CD4-positive, alpha-beta memory T cell (primary cell): Measurements from ENCODE around the gene RAB6A. TPM values are rescaled to one million over a fixed set of nuclear protein-coding genes. Genes with fewer than 3 reads are reported as not detected.

ENCODE experiments used
- CTCF ChIA-PET: fragments of 350-600 bp; sonication (Branson Sonifier 250); formaldehyde crosslinking; loops from one replicate; lab custom pipeline; 2021; ENCODE audit warnings: inconsistent platforms; ENCODE audit not compliant: partially characterized antibody; lab: Charles Lee
- POLR2A ChIA-PET: fragments of 350-600 bp; sonication (Branson Sonifier 250); formaldehyde crosslinking; loops from one replicate; lab custom pipeline; 2021; ENCODE audit not compliant: partially characterized antibody; lab: Charles Lee
- DNase-seq, 5 donors: peaks; one replicate each; pipeline versions ENCODE4 v3.0.0 to v3.0.0-alpha.2; 2020 to 2022; ENCODE audit warnings: mixed read lengths in 1 of 5
- H3K27ac ChIP-seq: one replicate; pipeline ENCODE4 v1.7.0; 2013; ENCODE audit warnings: low read depth, low read length
- H3K27me3 ChIP-seq: 2 replicates; pipeline ENCODE4 v1.7.0; 2013; ENCODE audit warnings: mild to moderate bottlenecking, low read length, moderate library complexity; ENCODE audit not compliant: insufficient read depth
- H3K36me3 ChIP-seq: 2 replicates; pipeline ENCODE4 v1.7.0; 2013; ENCODE audit warnings: mild to moderate bottlenecking, low read length, moderate library complexity; ENCODE audit not compliant: insufficient read depth
- H3K4me1 ChIP-seq: 2 replicates; pipeline ENCODE4 v1.7.0; 2013; ENCODE audit warnings: mild to moderate bottlenecking, low read length, moderate library complexity; ENCODE audit not compliant: insufficient read depth
- H3K4me3 ChIP-seq, 2 donors: one replicate each; pipeline ENCODE4 v1.7.0; 2013; ENCODE audit warnings: low read length in 2 of 2, mild to moderate bottlenecking in 1 of 2
- H3K9me3 ChIP-seq, 2 donors: one replicate each; pipeline ENCODE4 v1.7.0; 2013; ENCODE audit warnings: low read length in 2 of 2, control low read depth in 1 of 2; ENCODE audit not compliant: control insufficient read depth in 1 of 2
- H3K27ac Mint-ChIP-seq, 7 donors: one replicate each; pipeline ENCODE4 v1.8.0; 2020 to 2021; ENCODE audit warnings: mixed read lengths in 7 of 7, mild to moderate bottlenecking in 6 of 7, inconsistent platforms in 3 of 7, moderate library complexity in 3 of 7
- H3K27me3 Mint-ChIP-seq, 2 donors: one replicate each; pipeline ENCODE4 v1.8.0; 2020 to 2021; ENCODE audit warnings: mixed read lengths in 2 of 2
- H3K36me3 Mint-ChIP-seq, 2 donors: one replicate each; pipeline ENCODE4 v1.8.0; 2020 to 2021; ENCODE audit warnings: mixed read lengths in 2 of 2, inconsistent platforms in 1 of 2, mild to moderate bottlenecking in 1 of 2
- H3K4me1 Mint-ChIP-seq, 4 donors: one replicate each; pipeline ENCODE4 v1.8.0; 2020 to 2021; ENCODE audit warnings: mixed read lengths in 4 of 4, mild to moderate bottlenecking in 1 of 4
- H3K4me3 Mint-ChIP-seq, 8 donors: one replicate each; pipeline ENCODE4 v1.8.0; 2020 to 2021; ENCODE audit warnings: mixed read lengths in 8 of 8, mild to moderate bottlenecking in 7 of 8, moderate library complexity in 6 of 8, inconsistent platforms in 3 of 8
- H3K9me3 Mint-ChIP-seq, 8 donors: one replicate each; pipeline ENCODE4 v1.8.0; 2020 to 2021; ENCODE audit warnings: mixed read lengths in 8 of 8, mild to moderate bottlenecking in 5 of 8, inconsistent platforms in 3 of 8, moderate library complexity in 1 of 8
- intact Hi-C: fragments of 100-400 bp; cut with micrococcal nuclease; formaldehyde crosslinking; loops from one replicate; pipeline ENCODE4 v1.15.1; 2023
- polyA plus RNA-seq, 2 donors: library from polyadenylated mRNA; unstranded; fragments of 300-500 nt; fragmentation: Illumina TruSeq; gene quantifications; one replicate each; pipeline ENCODE4 v1.2.3, GENCODE V29; 2021
- total RNA-seq, 2 experiments: library from RNA; stranded (reverse); gene quantifications; one replicate each; pipeline ENCODE4 v1.2.3, GENCODE V29; 2021

Gene RAB6A
- total and polyA plus RNA-seq, 4 experiments from 2014 or later: 102 to 129 (median 120) TPM

- Histone ChIP-seq H3K27me3 (no peaks in the 10 kb centered on the region), H3K36me3 (no peaks in the 10 kb centered on the region), H3K9me3 (no peaks in the 10 kb centered on the region), H3K4me3 (no peak overlapping the region), H3K4me1 (no peaks in the 10 kb centered on the region), H3K27ac (no peak overlapping the region)
- no peaks in the 10 kb centered on the region for H3K4me1 Mint-ChIP-seq
- peaks cover 4 to 7% of the 10 kb centered on the region in 2 donors for H3K27me3 Mint-ChIP-seq
- POLR2A ChIA-PET: no interaction called here
- intact Hi-C loops: no loop called here
- H3K9me3 Mint-ChIP-seq: no peaks in the 10 kb centered on the region
- H3K36me3 Mint-ChIP-seq: no peaks in the 10 kb centered on the region
- no peak overlapping the region for H3K27ac Mint-ChIP-seq
- H3K4me3 Mint-ChIP-seq: no peak overlapping the region
- CTCF ChIA-PET: interaction anchor here (3.1 kb wide), 1 partner anchor 12 kb away, joined by 14 read pairs; no protein-coding TSS in a partner anchor
- no peak for DNase-seq
Measured at GRCh38 chr11:73766763-73767162, 5.9 kb upstream of the RAB6A start.

DNA sequence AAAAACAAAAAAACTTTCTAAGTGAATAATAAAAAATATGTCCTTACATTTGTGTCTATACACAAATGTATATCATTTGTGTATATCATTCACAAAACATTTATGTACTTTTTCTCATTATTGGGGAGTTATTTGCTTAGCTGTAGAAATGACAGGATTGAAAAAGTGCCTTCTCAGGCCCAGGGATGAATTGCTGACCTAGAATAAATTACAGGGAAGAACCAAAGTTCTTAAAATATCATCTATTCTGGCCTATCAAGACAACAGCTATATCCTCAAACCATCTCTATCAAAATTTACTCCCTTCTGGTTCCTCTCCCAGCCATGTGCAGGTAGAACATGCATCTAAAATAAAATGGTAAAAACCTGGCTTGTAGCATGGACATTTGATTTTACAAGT, 1.9 kb upstream of the RAB6A start:
- Mint-ChIP-seq H3K4me1 (peaks cover 17 to 30% (median 25%) of the 10 kb centered on the region in 4 donors), H3K4me3 (peak overlapping the region in 2 of 8 donors; percentile 38 to 40), H3K9me3 (no peaks in the 10 kb centered on the region), H3K27me3 (peaks cover 4 to 7% of the 10 kb centered on the region in 2 donors), H3K27ac (peak overlapping the region in 2 of 7 donors; percentile 52 to 74), H3K36me3 (peaks cover 0 to 6% of the 10 kb centered on the region in 2 donors)
- CTCF ChIA-PET: interaction anchor here (1.5 to 3.5 kb wide), 2 partner anchors 14 to 16 kb away, joined by 3 to 25 read pairs; no protein-coding TSS in a partner anchor
- Histone ChIP-seq H3K4me3 (no peak overlapping the region), H3K36me3 (no peaks in the 10 kb centered on the region), H3K27ac (no peak overlapping the region), H3K27me3 (no peaks in the 10 kb centered on the region), H3K4me1 (peaks cover 29% of the 10 kb centered on the region), H3K9me3 (no peaks in the 10 kb centered on the region)
- DNase-seq: no peak
- POLR2A ChIA-PET: interaction anchor here (4.0 to 6.8 kb wide), 2 partner anchors 16 to 24 kb away, joined by 49 to 278 read pairs; partner anchors contain the start of gene MRPL48
- intact Hi-C loops: no loop called here

DNA sequence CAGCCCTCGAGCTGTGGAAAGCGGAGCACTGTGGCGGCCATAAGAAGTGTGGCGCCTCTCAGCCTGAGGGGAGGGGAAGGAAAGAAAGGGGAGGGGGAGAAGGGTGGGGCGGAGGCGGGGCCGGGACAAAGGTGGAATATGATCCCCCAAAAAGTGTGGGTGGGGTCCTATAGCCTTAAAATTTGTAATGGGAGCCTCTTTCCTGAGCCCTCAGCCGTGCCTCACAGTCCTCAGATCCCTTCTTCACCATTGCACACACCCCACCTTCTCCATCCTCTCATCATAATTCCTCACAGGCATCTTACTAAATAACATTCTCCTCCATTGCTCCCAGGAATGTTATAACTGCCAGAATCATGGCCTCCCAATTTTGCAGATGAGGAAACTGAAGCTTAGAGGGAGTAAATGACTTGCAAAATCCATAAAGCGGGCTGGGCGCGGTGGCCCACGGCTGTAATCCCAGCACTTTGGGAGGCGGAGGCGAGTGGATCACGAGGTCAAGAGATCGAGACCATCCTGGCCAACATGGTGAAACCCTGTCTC, 600 bp upstream of the RAB6A start:
- Mint-ChIP-seq H3K27me3 (peaks cover 0 to 2% of the 10 kb centered on the region in 2 donors), H3K36me3 (peaks cover 0 to 6% of the 10 kb centered on the region in 2 donors), H3K4me1 (peaks cover 21 to 39% (median 32%) of the 10 kb centered on the region in 4 donors)

DNA sequence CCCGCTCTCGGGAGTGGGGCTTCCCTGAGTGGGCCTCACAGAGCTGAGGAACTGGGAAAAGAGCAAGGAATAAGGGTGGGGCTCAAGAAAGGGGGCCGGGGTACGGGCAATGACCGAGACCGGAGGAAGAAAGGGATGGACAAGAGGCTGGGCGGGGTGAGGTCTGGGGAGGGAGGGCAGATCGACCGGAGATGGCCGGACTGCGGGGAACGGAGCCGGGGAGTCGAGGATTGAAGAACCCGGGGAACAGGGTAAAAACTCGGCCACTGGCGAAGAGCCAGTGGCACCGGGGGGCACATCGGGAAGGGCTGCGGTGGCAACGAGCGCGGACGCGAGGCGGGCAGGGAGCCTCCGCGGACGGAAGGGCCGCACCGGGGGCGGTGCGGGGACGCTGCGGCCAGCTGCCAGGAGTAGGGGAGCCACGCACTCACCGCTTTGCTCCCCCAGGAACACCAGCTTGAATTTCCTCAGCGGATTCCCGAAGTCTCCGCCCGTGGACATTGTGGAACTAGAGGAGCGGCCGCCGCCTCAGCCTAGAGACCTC, 667 bp downstream of the RAB6A start:
- H3K4me3 Mint-ChIP-seq: peak overlapping the region; percentile 85 to 96 (median 91)
- H3K4me1 ChIP-seq: peaks cover 39% of the 10 kb centered on the region
- no peaks in the 10 kb centered on the region for H3K27me3 Mint-ChIP-seq
- H3K4me1 Mint-ChIP-seq: peaks cover 21 to 48% (median 35%) of the 10 kb centered on the region in 4 donors
- no peaks in the 10 kb centered on the region for H3K36me3 ChIP-seq
- H3K36me3 Mint-ChIP-seq: peaks cover 0 to 6% of the 10 kb centered on the region in 2 donors
- H3K4me3 ChIP-seq: peak overlapping the region; percentile 73 to 77
- intact Hi-C loops: loop anchor here (2.0 kb wide), 1 partner anchor 617 kb away; the partner anchor contains the start of gene FCHSD2
- H3K9me3 Mint-ChIP-seq: no peaks in the 10 kb centered on the region
- peak overlapping the region; percentile 62 to 97 (median 92) for H3K27ac Mint-ChIP-seq
- H3K27ac ChIP-seq: peak overlapping the region; percentile 81
- no peaks in the 10 kb centered on the region for H3K9me3 ChIP-seq
- no peaks in the 10 kb centered on the region for H3K27me3 ChIP-seq
- CTCF ChIA-PET: interaction anchor here (0.9 to 3.5 kb wide), 3 partner anchors 19 to 28 kb away, joined by 3 to 25 read pairs (median 7); partner anchors contain the start of gene MRPL48
- POLR2A ChIA-PET: interaction anchor here (0.5 to 6.8 kb wide), 19 partner anchors 8 to 733 kb away, joined by 3 to 278 read pairs (median 5); partner anchors contain the start of genes C2CD3, COA4, FAM168A and FCHSD2
- DNase-seq: peak in 1 of 5 donors; percentile 38

More for the DNA sequence above, 600 bp upstream of the RAB6A start:
- ChIA-PET POLR2A (interaction anchor here (1.1 to 6.8 kb wide), 18 partner anchors 9 to 1721 kb away, joined by 3 to 278 read pairs (median 5); partner anchors contain the start of genes C2CD3, COA4, FAM168A and FCHSD2), CTCF (interaction anchor here (0.7 to 3.5 kb wide), 5 partner anchors 9 to 26 kb away, joined by 3 to 25 read pairs (median 5); partner anchors contain the start of gene MRPL48)
- Mint-ChIP-seq H3K27ac (peak overlapping the region; percentile 87 to 97 (median 95)), H3K4me3 (peak overlapping the region; percentile 84 to 96 (median 89)), H3K9me3 (no peaks in the 10 kb centered on the region)
- peak overlapping the region; percentile 81 for H3K27ac ChIP-seq
- no peaks in the 10 kb centered on the region for H3K36me3 ChIP-seq
- intact Hi-C loops: loop anchor here (1.0 to 2.0 kb wide), 8 partner anchors 18 to 637 kb away; partner anchors contain the start of genes C2CD3, COA4, FAM168A and FCHSD2
- H3K4me3 ChIP-seq: peak overlapping the region; percentile 45 to 77
- H3K4me1 ChIP-seq: peaks cover 35% of the 10 kb centered on the region
- no peak for DNase-seq
- no peaks in the 10 kb centered on the region for H3K9me3 ChIP-seq
- no peaks in the 10 kb centered on the region for H3K27me3 ChIP-seq

DNA sequence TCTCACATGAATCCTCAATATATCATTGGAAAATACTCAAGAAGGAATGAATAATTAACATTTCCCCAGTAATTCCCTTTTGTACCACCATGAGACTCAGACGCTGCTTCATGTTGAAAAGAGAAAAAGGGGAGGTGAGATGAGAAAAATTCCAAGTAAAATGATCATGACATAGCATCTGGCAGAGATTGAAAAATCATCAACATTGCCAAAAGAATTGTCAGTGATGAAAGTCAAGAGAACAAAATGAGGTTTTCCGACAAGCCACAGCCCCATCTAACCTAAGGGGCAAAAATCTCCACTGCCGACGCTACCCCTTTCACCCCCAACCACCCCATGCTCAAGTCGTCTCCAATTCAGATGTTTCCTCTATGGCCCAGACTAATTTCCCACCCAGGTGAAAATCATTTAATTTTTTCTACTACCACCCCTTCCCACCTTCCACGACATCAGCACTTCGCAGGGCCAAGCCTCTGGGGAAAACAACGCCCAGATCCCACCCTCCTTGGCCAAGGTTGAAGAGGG, 1.2 kb downstream of the RAB6A start:
- Histone ChIP-seq H3K36me3 (no peaks in the 10 kb centered on the region), H3K27me3 (no peaks in the 10 kb centered on the region), H3K4me1 (peaks cover 39% of the 10 kb centered on the region), H3K4me3 (peak overlapping the region; percentile 73 to 77), H3K27ac (peak overlapping the region; percentile 81), H3K9me3 (no peaks in the 10 kb centered on the region)
- H3K4me3 Mint-ChIP-seq: peak overlapping the region; percentile 85 to 96 (median 91)
- no peaks in the 10 kb centered on the region for H3K9me3 Mint-ChIP-seq
- ChIA-PET POLR2A (interaction anchor here (2.2 to 6.8 kb wide), 5 partner anchors 7 to 161 kb away, joined by 6 to 278 read pairs (median 16); partner anchors contain the start of genes FAM168A and MRPL48), CTCF (interaction anchor here (0.9 to 1.7 kb wide), 3 partner anchors 10 to 28 kb away, joined by 3 to 4 read pairs (median 3); partner anchors contain the start of gene MRPL48)
- H3K27ac Mint-ChIP-seq: peak overlapping the region; percentile 62 to 97 (median 92)
- DNase-seq: peak in 1 of 5 donors; percentile 6
- H3K4me1 Mint-ChIP-seq: peaks cover 21 to 48% (median 35%) of the 10 kb centered on the region in 4 donors
- H3K36me3 Mint-ChIP-seq: peaks cover 0 to 6% of the 10 kb centered on the region in 2 donors
- no peaks in the 10 kb centered on the region for H3K27me3 Mint-ChIP-seq
- intact Hi-C loops: loop anchor here (2.0 kb wide), 1 partner anchor 617 kb away; the partner anchor contains the start of gene FCHSD2

DNA sequence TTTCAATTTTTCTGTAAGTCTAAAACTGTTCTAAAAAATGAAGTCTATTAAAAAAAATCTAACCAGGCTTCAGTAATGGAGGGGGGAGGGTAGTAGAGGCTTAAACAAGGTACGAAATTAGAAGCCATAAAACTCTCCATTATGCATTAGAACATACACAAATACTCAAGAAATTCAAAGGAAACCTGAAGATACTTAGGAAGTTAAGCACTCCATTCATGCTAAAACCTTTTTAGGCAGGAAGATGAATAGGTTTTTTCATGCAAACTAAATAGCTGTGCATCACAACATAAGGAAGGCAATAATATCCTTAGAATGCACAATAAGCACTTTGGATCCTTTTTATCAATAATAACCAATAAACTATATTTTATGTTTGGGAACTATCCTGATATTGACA, 2.4 kb downstream of the RAB6A start:
- Mint-ChIP-seq H3K4me1 (peaks cover 27 to 59% (median 43%) of the 10 kb centered on the region in 4 donors), H3K27ac (peak overlapping the region in 4 of 7 donors; percentile 19 to 91 (median 74)), H3K36me3 (peaks cover 3 to 10% of the 10 kb centered on the region in 2 donors), H3K27me3 (no peaks in the 10 kb centered on the region), H3K4me3 (peak overlapping the region; percentile 69 to 96 (median 90)), H3K9me3 (no peaks in the 10 kb centered on the region)
- no peaks in the 10 kb centered on the region for H3K9me3 ChIP-seq
- H3K27me3 ChIP-seq: no peaks in the 10 kb centered on the region
- ChIA-PET CTCF (interaction anchor here (1.1 to 1.7 kb wide), 2 partner anchors 9 to 21 kb away, joined by 3 to 4 read pairs; no protein-coding TSS in a partner anchor), POLR2A (no interaction called here)
- intact Hi-C loops: no loop called here
- H3K4me3 ChIP-seq: no peak overlapping the region
- H3K4me1 ChIP-seq: peaks cover 44% of the 10 kb centered on the region
- no peak overlapping the region for H3K27ac ChIP-seq
- H3K36me3 ChIP-seq: no peaks in the 10 kb centered on the region
- no peak for DNase-seq
